Activated CD4-positive, alpha-beta T cell treated with anti-CD3 and anti-CD28 coated beads, Interleukin-2, amount 10 ng/mL, durations not matched to agents 24 days and 14 days (primary cell): Measurements from ENCODE around the gene DEPDC1B. TPM values are rescaled to one million over a fixed set of nuclear protein-coding genes. Genes with fewer than 3 reads are reported as not detected.
"Not testable (repeated sequence)": the region's sequence is repeated elsewhere in the genome, so short reads cannot be mapped to it uniquely, and the experiment has no call there.

Experiments used
- DNase-seq: peaks from one replicate; pipeline ENCODE4 v3.0.0; 2022
- H3K27ac Mint-ChIP-seq: one replicate; pipeline ENCODE4 v1.8.0; 2022; ENCODE audit warnings: mild to moderate bottlenecking, mixed read lengths
- H3K27me3 Mint-ChIP-seq: one replicate; pipeline ENCODE4 v1.8.0; 2022; ENCODE audit warnings: mixed read lengths
- H3K36me3 Mint-ChIP-seq: one replicate; pipeline ENCODE4 v1.8.0; 2022; ENCODE audit warnings: low read depth, mild to moderate bottlenecking, mixed read lengths
- H3K4me1 Mint-ChIP-seq: one replicate; pipeline ENCODE4 v1.8.0; 2021; ENCODE audit warnings: mixed read lengths
- H3K4me3 Mint-ChIP-seq: one replicate; pipeline ENCODE4 v1.8.0; 2022; ENCODE audit warnings: mild to moderate bottlenecking, moderate library complexity, mixed read lengths
- H3K9me3 Mint-ChIP-seq: one replicate; pipeline ENCODE4 v1.8.0; 2021; ENCODE audit warnings: mixed read lengths
- intact Hi-C: fragments of 100-400 bp; cut with micrococcal nuclease; formaldehyde crosslinking; loops from one replicate; pipeline ENCODE4 v1.15.1; 2023
- total RNA-seq: library from RNA; stranded (reverse); gene quantifications from 2 replicates; pipeline ENCODE4 v1.2.3, GENCODE V29; 2022

DEPDC1B gene
- total RNA-seq, 1 donor from 2014 or later, result 19.8 TPM

DNA sequence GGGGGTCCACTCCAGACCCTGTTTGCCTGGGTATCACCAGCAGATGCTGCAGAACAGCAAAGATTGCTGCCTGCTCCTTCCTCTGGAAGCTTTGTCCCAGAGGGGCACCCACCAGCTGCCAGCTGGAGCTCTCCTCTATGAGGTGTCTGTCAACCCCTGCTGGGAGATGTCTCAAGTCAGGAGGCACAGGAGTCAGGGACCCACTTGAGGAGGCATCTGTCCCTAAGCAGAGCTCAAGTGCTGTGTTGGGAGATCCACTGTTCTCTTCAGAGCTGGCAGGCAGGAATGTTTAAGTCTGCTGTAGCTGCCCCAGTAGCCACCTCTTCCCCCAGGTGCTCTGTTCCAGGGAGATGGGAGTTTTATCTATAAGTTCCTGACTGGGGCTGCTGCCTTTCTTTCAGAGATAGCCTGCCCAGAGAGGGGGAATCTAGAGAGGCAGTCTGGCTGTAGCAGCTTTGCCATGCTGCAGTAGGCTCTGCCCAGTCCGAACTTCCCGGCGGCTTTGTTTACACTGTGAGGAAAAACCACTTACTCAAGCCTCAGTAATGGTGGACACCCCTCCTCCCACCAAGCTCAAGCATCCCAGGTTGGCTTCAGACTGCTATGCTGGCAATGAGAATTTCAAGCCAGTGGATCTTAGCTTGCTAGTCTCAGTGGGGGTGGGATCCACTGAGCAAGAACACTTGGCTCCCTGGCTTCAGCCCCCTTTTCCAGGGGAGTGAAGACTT, 15.4 kb upstream of the DEPDC1B start:
- H3K36me3 Mint-ChIP-seq, H3K27ac Mint-ChIP-seq, DNase-seq, intact Hi-C loops, H3K4me1 Mint-ChIP-seq, H3K4me3 Mint-ChIP-seq: not testable (repeated sequence)
- Mint-ChIP-seq H3K9me3 (peaks cover 12% of the 10 kb centered on the region), H3K27me3 (peaks cover 12% of the 10 kb centered on the region)

DNA sequence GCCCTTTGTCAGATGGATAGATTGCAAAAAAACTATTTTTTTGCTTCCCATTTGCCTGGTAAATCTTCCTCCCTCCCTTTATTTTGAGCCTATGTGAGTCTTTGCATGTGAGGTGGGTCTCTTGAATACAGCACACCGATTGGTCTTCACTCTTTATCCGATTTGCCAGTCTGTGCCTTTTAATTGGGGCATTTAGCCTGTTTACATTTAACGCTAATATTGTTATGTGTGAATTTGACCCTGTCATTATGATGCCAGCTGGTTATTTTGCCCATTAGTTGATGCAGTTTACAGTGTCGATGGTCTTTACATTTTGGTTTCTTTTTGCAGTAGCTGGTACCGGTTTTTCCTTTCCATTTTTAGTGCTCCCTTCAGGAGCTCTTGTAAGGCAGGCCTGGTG, 13.0 kb upstream of the DEPDC1B start:
- Mint-ChIP-seq H3K27me3 (peaks cover 15% of the 10 kb centered on the region), H3K4me1 (peaks cover 2% of the 10 kb centered on the region), H3K27ac (no peak overlapping the region), H3K4me3 (no peak overlapping the region), H3K9me3 (peaks cover 12% of the 10 kb centered on the region), H3K36me3 (no peaks in the 10 kb centered on the region)
- intact Hi-C loops, result no loop called here
- DNase-seq, result no peak

DNA sequence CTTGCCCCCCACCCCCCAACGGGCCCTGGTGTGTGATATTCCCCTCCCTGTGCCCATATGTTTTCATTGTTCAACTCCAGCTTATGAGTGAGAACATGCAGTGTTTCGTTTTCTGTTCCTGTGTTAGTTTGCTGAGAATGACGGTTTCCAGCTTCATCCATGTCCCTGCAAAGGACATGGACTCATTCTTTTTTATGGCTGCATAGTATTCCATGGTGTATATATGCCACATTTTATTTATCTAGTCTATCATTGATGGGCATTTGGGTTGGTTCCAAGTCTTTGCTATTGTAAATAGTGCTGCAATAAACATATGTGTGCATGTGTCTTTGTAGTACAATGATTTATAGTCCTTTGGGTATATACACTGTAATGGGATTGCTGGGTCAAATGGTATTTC, 11.9 kb upstream of the DEPDC1B start:
- H3K36me3 Mint-ChIP-seq, H3K27ac Mint-ChIP-seq, H3K9me3 Mint-ChIP-seq, H3K4me1 Mint-ChIP-seq, H3K4me3 Mint-ChIP-seq, DNase-seq, intact Hi-C loops: not testable (repeated sequence)
- H3K27me3 Mint-ChIP-seq, result peaks cover 15% of the 10 kb centered on the region

DNA sequence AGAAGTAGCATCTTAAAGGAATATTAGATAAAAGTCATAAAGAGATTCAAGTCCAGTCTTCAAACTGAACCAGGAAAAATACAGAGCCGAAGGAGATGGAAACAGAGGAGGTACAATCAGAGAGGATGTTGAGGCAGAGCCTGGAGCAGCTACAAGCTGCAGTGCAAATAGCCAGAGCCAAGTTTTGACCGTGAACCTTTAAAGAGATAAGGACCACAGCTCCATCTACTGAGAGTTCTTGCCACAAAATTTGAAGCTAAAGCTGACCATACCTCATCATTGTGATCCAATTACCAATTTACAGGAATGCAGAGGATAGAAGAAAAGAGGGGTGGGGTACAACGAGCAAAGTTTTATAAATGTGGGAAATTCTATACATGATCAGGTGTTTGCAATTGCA, 10.4 kb upstream of the DEPDC1B start:
- no peak for DNase-seq
- Mint-ChIP-seq H3K4me1 (no peaks in the 10 kb centered on the region), H3K27me3 (peaks cover 15% of the 10 kb centered on the region), H3K9me3 (peaks cover 7% of the 10 kb centered on the region), H3K4me3 (no peak overlapping the region), H3K27ac (no peak overlapping the region), H3K36me3 (no peaks in the 10 kb centered on the region)
- intact Hi-C loops, result no loop called here

DNA sequence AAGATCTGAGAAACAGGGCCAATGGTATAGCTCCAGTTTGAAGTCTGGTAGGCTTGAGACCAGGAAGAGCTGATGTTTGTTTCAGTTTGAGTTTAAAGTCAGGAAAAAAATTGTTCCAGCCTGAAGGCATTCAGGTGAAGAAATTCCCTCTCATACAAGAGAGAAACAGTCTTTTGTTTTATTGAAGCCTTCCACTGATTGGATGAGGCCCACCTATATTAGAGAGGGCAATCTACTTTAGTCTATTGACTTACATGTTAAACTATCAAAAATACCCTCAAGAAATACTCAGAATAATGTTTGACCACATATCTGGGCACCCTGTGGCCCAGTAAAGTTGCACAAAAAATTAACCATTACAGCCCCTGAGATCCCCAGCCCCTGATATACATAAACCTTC, 5.2 kb upstream of the DEPDC1B start:
- no peak overlapping the region for H3K4me3 Mint-ChIP-seq
- intact Hi-C loops, result no loop called here
- peaks cover 28% of the 10 kb centered on the region for H3K27me3 Mint-ChIP-seq
- DNase-seq, result no peak
- H3K36me3 Mint-ChIP-seq, result no peaks in the 10 kb centered on the region
- H3K27ac Mint-ChIP-seq, result no peak overlapping the region
- no peaks in the 10 kb centered on the region for H3K9me3 Mint-ChIP-seq
- peaks cover 6% of the 10 kb centered on the region for H3K4me1 Mint-ChIP-seq

DNA sequence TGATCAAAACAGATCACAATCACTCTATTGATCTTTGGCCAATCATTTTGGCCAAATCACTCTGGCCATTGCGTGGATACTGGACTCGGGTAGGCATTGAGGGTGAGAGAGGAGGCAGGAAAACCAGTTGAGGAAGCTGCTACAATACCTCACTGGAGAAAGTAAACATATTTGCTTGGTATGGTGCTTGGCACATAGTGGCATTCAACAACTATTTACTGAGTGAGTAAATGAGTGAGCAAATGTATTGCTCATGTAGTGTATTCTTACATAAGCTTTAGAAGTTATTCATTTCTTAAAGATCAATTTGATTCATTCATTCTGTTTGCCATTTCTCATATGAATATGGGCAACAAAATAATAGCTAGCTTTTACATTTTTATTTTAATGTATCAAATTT, 4.0 kb upstream of the DEPDC1B start:
- no peak for DNase-seq
- H3K27me3 Mint-ChIP-seq, result peaks cover 27% of the 10 kb centered on the region
- intact Hi-C loops, result loop anchor here (5.0 kb wide), 1 partner anchor 458 kb away; the partner anchor contains the start of gene SMIM15
- no peaks in the 10 kb centered on the region for H3K9me3 Mint-ChIP-seq
- peaks cover 9% of the 10 kb centered on the region for H3K4me1 Mint-ChIP-seq
- H3K36me3 Mint-ChIP-seq, result no peaks in the 10 kb centered on the region
- H3K4me3 Mint-ChIP-seq, result no peak overlapping the region
- no peak overlapping the region for H3K27ac Mint-ChIP-seq

DNA sequence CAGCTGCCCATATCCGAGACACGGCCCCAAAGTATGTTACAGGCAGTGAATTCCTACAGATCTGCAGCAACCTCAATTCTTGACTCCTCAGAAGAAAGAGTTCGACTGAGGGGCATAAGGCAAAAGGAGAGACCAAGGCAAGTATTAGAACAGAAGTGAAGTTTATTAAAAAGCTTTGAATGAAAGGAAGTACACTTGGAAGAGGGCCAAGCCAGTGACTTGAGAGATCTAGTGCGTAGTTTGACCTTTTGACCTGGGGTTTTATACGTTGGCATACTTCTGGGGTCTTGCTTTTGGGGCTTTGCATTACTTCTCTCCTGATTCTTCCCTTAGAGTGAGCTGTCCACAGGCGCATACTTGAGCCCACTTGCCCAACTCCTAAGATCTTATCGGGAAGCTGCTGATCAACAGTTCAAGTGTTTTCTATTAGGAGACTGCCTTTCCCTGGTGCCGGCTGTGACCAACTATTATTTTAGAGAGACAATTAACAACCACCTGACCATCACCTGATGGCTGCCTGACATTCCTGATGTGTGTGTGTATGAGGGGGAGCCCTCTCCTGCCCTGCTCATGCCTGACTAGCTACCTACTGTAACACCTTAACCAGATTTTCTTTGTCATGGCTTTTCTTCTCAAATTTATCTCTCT, 1.5 kb upstream of the DEPDC1B start:
- H3K9me3 Mint-ChIP-seq, result peaks cover 3% of the 10 kb centered on the region
- H3K4me3 Mint-ChIP-seq, result no peak overlapping the region
- intact Hi-C loops, result loop anchor here (2.0 to 5.0 kb wide), 2 partner anchors 245 to 461 kb away; partner anchors contain the start of gene SMIM15
- H3K27me3 Mint-ChIP-seq, result peaks cover 23% of the 10 kb centered on the region
- H3K4me1 Mint-ChIP-seq, result peaks cover 28% of the 10 kb centered on the region
- DNase-seq, result no peak
- H3K27ac Mint-ChIP-seq, result no peak overlapping the region
- peaks cover 4% of the 10 kb centered on the region for H3K36me3 Mint-ChIP-seq

DNA sequence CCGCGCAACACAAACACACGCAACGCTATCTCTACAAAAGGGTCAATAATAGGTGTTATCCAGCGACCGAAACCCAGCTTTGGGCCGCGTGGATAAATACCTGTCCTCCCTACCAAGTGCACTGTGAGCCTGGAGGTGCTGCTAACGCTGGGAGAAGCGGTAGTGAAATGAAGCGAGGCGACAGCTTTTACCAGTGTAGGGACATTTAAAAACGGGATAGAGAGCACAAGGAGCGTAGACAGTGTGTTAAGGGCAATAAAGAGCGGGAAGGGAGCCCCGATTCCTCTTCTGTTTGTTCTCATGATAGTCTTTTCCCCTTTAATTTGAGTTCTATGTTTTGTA, 421 bp upstream of the DEPDC1B start:
- Mint-ChIP-seq H3K36me3 (peaks cover 4% of the 10 kb centered on the region), H3K9me3 (peaks cover 3% of the 10 kb centered on the region), H3K4me1 (peaks cover 28% of the 10 kb centered on the region), H3K4me3 (peak overlapping the region; percentile 91), H3K27me3 (peaks cover 23% of the 10 kb centered on the region), H3K27ac (peak overlapping the region; percentile 93)
- no peak for DNase-seq
- intact Hi-C loops, result loop anchor here (1.0 to 5.0 kb wide), 3 partner anchors 246 to 632 kb away; partner anchors contain the start of genes SMIM15 and ZSWIM6

DNA sequence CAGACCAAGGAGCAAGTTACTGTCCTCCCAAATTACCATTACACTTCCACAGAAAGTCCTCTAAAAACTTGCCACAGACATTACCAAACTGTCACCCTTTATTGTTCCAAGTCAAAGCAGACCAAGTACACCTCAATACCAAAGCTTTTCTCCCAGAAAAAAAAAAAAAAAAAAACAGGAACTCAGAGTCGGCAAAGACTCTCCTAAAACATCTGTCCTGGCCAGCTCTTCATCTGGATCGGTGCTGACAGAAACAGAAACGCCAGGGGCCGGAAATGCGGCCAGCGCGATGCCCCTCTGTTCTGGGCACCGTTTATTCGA, 718 bp downstream of the DEPDC1B start:
- intact Hi-C loops, result loop anchor here (2.0 kb wide), 2 partner anchors 20 to 146 kb away; partner anchors contain the start of gene ELOVL7
- H3K27me3 Mint-ChIP-seq, result peaks cover 19% of the 10 kb centered on the region
- H3K27ac Mint-ChIP-seq, result peak overlapping the region; percentile 93

DNA sequence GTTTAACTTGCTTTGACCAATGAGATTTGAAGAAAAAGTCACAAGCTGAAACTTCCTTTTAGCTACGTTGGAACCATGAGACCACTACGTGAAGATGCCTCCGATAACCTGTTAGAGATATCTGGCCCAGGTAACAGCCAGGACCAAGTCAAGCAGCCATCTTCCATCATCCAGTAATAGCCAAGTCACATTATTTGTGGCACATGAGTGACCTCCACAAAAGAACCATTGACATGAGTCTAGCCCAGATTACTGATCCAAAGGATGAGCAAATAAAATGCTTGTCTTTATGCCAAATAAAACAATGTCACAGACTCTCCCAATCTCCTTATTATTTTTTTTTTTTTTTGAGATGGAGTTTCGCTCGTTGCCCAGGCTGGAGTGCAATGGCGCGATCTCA, 1.6 kb downstream of the DEPDC1B start:
- Mint-ChIP-seq H3K4me3 (peak overlapping the region; percentile 91), H3K9me3 (peaks cover 3% of the 10 kb centered on the region), H3K27me3 (peaks cover 13% of the 10 kb centered on the region), H3K36me3 (peaks cover 10% of the 10 kb centered on the region), H3K27ac (no peak overlapping the region), H3K4me1 (peaks cover 31% of the 10 kb centered on the region)
- intact Hi-C loops, result loop anchor here (2.0 kb wide), 2 partner anchors 20 to 146 kb away; partner anchors contain the start of gene ELOVL7
- DNase-seq, result no peak

More for the DNA sequence above, 718 bp downstream of the DEPDC1B start:
- peaks cover 28% of the 10 kb centered on the region for H3K4me1 Mint-ChIP-seq
- H3K9me3 Mint-ChIP-seq, result peaks cover 3% of the 10 kb centered on the region
- peak overlapping the region; percentile 91 for H3K4me3 Mint-ChIP-seq
- H3K36me3 Mint-ChIP-seq, result peaks cover 7% of the 10 kb centered on the region
- no peak for DNase-seq

DNA sequence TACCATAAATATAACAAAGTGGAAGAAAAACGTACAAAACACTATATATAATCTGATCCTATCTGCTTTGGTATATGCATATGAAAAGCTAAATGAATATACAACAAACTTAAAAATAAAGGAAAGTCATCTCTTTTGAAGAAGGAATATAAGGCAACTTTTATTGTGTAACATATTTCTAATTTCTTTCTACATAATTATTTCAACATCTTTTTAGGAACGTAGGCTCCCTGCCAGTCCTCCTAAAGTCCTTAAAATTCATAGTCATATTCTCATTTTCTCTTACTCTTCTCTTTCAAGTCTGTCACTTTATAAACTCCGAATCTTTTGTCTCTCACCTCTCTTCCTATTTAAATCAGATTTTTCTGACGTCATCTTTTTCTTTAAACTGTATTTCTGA, 9.6 kb downstream of the DEPDC1B start:
- no peak for DNase-seq
- intact Hi-C loops, result no loop called here
- peaks cover 17% of the 10 kb centered on the region for H3K36me3 Mint-ChIP-seq
- no peak overlapping the region for H3K4me3 Mint-ChIP-seq
- H3K9me3 Mint-ChIP-seq, result peaks cover 4% of the 10 kb centered on the region
- peaks cover 8% of the 10 kb centered on the region for H3K4me1 Mint-ChIP-seq
- no peak overlapping the region for H3K27ac Mint-ChIP-seq
- H3K27me3 Mint-ChIP-seq, result no peaks in the 10 kb centered on the region

DNA sequence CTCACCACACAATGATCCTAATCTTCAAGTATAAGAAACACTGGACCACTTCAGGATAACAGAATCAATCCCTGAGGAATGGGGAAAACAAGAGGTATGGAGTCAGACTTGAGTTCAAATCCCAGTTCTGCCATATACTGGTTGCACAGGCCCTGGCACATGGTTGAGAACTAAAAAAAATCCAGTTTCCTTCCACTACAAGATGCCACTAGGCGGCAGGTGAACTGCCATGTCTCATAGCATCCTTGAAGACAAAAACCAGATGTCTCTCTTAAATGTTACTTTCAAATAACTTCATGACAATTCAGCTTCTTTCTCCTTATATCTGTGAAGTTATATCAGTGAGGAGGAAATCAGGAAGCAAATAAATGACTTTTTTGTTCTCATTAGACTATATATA, 11.0 kb downstream of the DEPDC1B start:
- Mint-ChIP-seq H3K4me3 (no peak overlapping the region), H3K9me3 (peaks cover 4% of the 10 kb centered on the region), H3K27ac (no peak overlapping the region), H3K36me3 (peaks cover 18% of the 10 kb centered on the region), H3K4me1 (peaks cover 9% of the 10 kb centered on the region), H3K27me3 (no peaks in the 10 kb centered on the region)
- DNase-seq, result no peak
- intact Hi-C loops, result no loop called here

DNA sequence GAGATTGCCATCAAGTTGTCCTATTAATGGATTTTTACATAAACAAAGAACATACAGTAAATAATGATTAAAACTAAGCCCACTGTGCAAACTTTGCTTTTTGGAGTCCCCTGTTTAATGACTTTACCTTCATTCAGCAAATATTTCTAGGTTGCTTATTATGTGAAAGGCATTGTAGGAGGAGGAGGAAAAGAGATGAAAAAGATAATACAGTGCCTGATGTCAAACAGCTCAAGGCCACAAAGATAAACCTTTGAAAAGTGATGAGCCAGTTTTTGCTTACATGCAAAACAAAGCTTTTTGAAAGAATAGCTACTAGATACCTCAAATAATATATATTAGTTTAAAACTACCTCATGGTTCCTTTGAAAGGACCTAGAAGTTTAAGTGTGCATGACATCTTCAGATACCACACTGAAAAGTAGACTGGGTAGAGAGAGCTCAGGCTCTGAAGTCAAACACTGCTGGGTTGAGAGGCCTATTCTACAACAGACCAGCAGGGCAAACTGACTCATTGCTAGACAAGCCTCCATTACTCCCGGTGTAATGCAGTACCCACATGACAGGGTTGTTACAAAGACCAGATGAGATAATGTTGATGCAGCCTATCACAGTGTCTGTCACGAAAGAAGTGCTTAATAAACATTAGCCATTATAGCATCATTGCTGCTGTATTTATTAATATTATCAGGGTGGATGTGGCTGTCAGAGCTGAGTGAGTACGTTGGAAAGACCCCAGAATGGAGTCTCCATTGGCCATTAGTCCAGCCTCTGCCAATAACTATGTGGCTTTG, 11.8 kb downstream of the DEPDC1B start:
- H3K27ac Mint-ChIP-seq, result no peak overlapping the region
- peaks cover 14% of the 10 kb centered on the region for H3K4me1 Mint-ChIP-seq
- peaks cover 22% of the 10 kb centered on the region for H3K36me3 Mint-ChIP-seq
- intact Hi-C loops, result no loop called here
- H3K9me3 Mint-ChIP-seq, result peaks cover 2% of the 10 kb centered on the region
- no peaks in the 10 kb centered on the region for H3K27me3 Mint-ChIP-seq
- H3K4me3 Mint-ChIP-seq, result no peak overlapping the region
- DNase-seq, result peak; percentile 56

DNA sequence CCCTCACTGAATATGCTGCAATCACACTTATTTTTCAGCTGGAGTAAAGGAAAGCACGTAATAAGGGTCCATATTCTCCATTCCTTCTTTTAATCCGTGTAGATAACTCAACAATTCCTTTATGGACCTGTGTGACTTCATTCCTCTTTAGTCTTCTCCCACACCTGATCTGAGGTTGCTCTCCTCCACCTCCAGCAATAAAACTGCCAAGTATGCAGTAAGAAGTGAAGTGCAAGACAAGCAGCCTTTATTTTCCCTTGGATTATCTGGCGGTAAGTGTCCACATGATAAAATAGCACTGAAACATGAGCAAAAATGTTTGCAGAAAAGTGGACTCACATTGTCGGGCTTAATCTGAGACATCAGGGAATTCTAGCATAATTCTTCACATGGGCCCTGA, 13.8 kb downstream of the DEPDC1B start:
- no peaks in the 10 kb centered on the region for H3K9me3 Mint-ChIP-seq
- no peak overlapping the region for H3K27ac Mint-ChIP-seq
- H3K4me3 Mint-ChIP-seq, result no peak overlapping the region
- H3K4me1 Mint-ChIP-seq, result peaks cover 14% of the 10 kb centered on the region
- H3K36me3 Mint-ChIP-seq, result peaks cover 33% of the 10 kb centered on the region
- no peaks in the 10 kb centered on the region for H3K27me3 Mint-ChIP-seq
- DNase-seq, result no peak
- intact Hi-C loops, result no loop called here
